Measurements from ENCODE around the gene TPX2. TPM values are rescaled to one million over a fixed set of nuclear protein-coding genes. Genes with fewer than 3 reads are reported as not detected.

Gene TPX2
- total RNA-seq, 2 donors from 2014 or later: 0.20 to 2.9 TPM

- Histone ChIP-seq H3K9me3 (no peaks in the 10 kb centered on the region), H3K4me1 (peaks cover 0 to 75% of the 10 kb centered on the region in 2 donors), H3K4me3 (peak overlapping the region; percentile 70 to 76), H3K27me3 (no peaks in the 10 kb centered on the region), H3K27ac (peak overlapping the region; percentile 96 to 98), H3K36me3 (peaks cover 36% of the 10 kb centered on the region)
- TF ChIP-seq CTCF (IDR thresholded peaks at IDR 0.05): no peak
- no peak for DNase-seq (ENCODE audit: low spot score)
Measured at GRCh38 chr20:31718952-31719643, 20.0 kb upstream of the TPX2 start.

GRCh38 chr20:31719644-31720485 lies 19.2 kb upstream of the TPX2 start:
- no peak for DNase-seq (ENCODE audit: low spot score)
- Histone ChIP-seq H3K27ac (peak overlapping the region; percentile 96 to 98), H3K9me3 (no peaks in the 10 kb centered on the region), H3K4me3 (peak overlapping the region; percentile 70 to 76), H3K27me3 (no peaks in the 10 kb centered on the region), H3K4me1 (peaks cover 0 to 67% of the 10 kb centered on the region in 2 donors), H3K36me3 (peaks cover 33% of the 10 kb centered on the region)
- TF ChIP-seq CTCF (IDR thresholded peaks at IDR 0.05): no peak

GRCh38 chr20:31720486-31721407 lies 18.3 kb upstream of the TPX2 start:
- peaks cover 0 to 59% of the 10 kb centered on the region in 2 donors for H3K4me1 ChIP-seq
- H3K9me3 ChIP-seq: no peaks in the 10 kb centered on the region
- peak overlapping the region; percentile 70 to 76 for H3K4me3 ChIP-seq
- peaks cover 33% of the 10 kb centered on the region for H3K36me3 ChIP-seq
- no peak for DNase-seq (ENCODE audit: low spot score)
- no peaks in the 10 kb centered on the region for H3K27me3 ChIP-seq
- peak overlapping the region; percentile 96 to 98 for H3K27ac ChIP-seq
- TF ChIP-seq CTCF (IDR thresholded peaks at IDR 0.05): peak in 1 of 2 donors; percentile 11

- H3K4me3 ChIP-seq: peak overlapping the region; percentile 70 to 76
- no peaks in the 10 kb centered on the region for H3K9me3 ChIP-seq
- DNase-seq (ENCODE audit: low spot score): no peak
- H3K4me1 ChIP-seq: peaks cover 0 to 50% of the 10 kb centered on the region in 2 donors
- H3K36me3 ChIP-seq: peaks cover 25% of the 10 kb centered on the region
- no peaks in the 10 kb centered on the region for H3K27me3 ChIP-seq
- peak overlapping the region; percentile 96 to 98 for H3K27ac ChIP-seq
- no peak for TF ChIP-seq CTCF (IDR thresholded peaks at IDR 0.05)
Measured at GRCh38 chr20:31721408-31722256, 17.5 kb upstream of the TPX2 start.

All from right atrium auricular region (tissue), 2 donors.